OCI-LY7 (cell line): ENCODE measurements around the gene PFKL. TPM values are rescaled to one million over a fixed set of nuclear protein-coding genes. Genes with fewer than 3 reads are reported as not detected.

Source experiments
- BruUV-seq: library from RNA; stranded (reverse); fragments of 400-500 nt; replicated peaks from 2 replicates; lab custom pipeline; 2021; lab: Mats Ljungman, UMichigan
- CTCF ChIA-PET: fragments of 300-600 bp; sonication (Branson Sonifier 250); formaldehyde crosslinking; loops from one replicate; lab custom pipeline; 2022; ENCODE audit warnings: antibody characterized with exemption; ENCODE audit not compliant: unreplicated experiment; lab: Charles Lee
- POLR2A ChIA-PET: fragments of 300-600 bp; sonication (Branson Sonifier 250); formaldehyde crosslinking; loops from one replicate; lab custom pipeline; 2022; ENCODE audit warnings: antibody characterized with exemption; lab: Charles Lee
- DNase-seq: peaks from one replicate; pipeline ENCODE4 v3.0.0-alpha.2; 2015; ENCODE audit warnings: low spot score
- H2AFZ ChIP-seq: fragments of 200-600 bp; sonication (generic), shearing (Covaris generic); 2 replicates; pipeline ENCODE4 v1.6.1; 2014; ENCODE audit warnings: mild to moderate bottlenecking, antibody characterized with exemption, low read length, moderate library complexity
- H3K27ac ChIP-seq: fragments of 200-600 bp; sonication (generic); 2 replicates; pipeline ENCODE4 v1.5.1; 2014; ENCODE audit warnings: mixed run types, low read depth, mild to moderate bottlenecking, moderate library complexity, low read length, inconsistent platforms; ENCODE audit not compliant: poor library complexity, severe bottlenecking
- H3K36me3 ChIP-seq: fragments of 200-600 bp; sonication (generic); 2 replicates; pipeline ENCODE4 v1.6.1; 2014; ENCODE audit warnings: mild to moderate bottlenecking, antibody characterized with exemption, low read length, moderate library complexity, mixed read lengths; ENCODE audit not compliant: insufficient read depth
- H3K4me1 ChIP-seq: fragments of 200-600 bp; sonication (generic); 2 replicates; pipeline ENCODE4 v1.5.1; 2014; ENCODE audit warnings: mild to moderate bottlenecking, low read length; ENCODE audit not compliant: insufficient read depth, poor library complexity, severe bottlenecking
- H3K4me2 ChIP-seq: fragments of 200-600 bp; sonication (generic); 2 replicates; pipeline ENCODE4 v1.6.1; 2014; ENCODE audit warnings: mild to moderate bottlenecking, low read length
- H3K4me3 ChIP-seq: fragments of 200-600 bp; sonication (generic); 2 replicates; pipeline ENCODE4 v1.5.1; 2014; ENCODE audit warnings: mild to moderate bottlenecking, low read depth, low read length; ENCODE audit not compliant: poor library complexity, severe bottlenecking
- H3K79me2 ChIP-seq: fragments of 200-600 bp; sonication (generic); 2 replicates; pipeline ENCODE4 v1.6.1; 2016; ENCODE audit warnings: low read depth, mild to moderate bottlenecking, low read length, moderate library complexity, mixed read lengths; ENCODE audit not compliant: insufficient read depth
- H3K9me2 ChIP-seq: fragments of 200-600 bp; sonication (generic); 2 replicates; pipeline ENCODE4 v1.6.1; 2016; ENCODE audit warnings: mild to moderate bottlenecking, low read length, mixed read lengths; ENCODE audit not compliant: insufficient read depth
- H3K9me3 ChIP-seq: fragments of 200-600 bp; sonication (generic); 2 replicates; pipeline ENCODE4 v1.6.1; 2014; ENCODE audit warnings: mild to moderate bottlenecking, mixed run types, low read length, mixed read lengths
- H4K20me1 ChIP-seq: fragments of 200-600 bp; sonication (generic); 2 replicates; pipeline ENCODE4 v1.6.1; 2014; ENCODE audit warnings: mild to moderate bottlenecking, antibody characterized with exemption, low read length, moderate library complexity, mixed read lengths; ENCODE audit not compliant: insufficient read depth
- CTCF ChIP-seq: fragments of 200-600 bp; sonication (generic); conservative IDR thresholded peaks from 2 replicates; pipeline ENCODE4 v1.5.1; 2014; ENCODE audit warnings: mild to moderate bottlenecking, antibody characterized with exemption, low read length, moderate library complexity, mixed read lengths
- EZH2phosphoT487 ChIP-seq: fragments of 200-600 bp; sonication (generic); IDR thresholded peaks from 2 replicates; pipeline ENCODE4 v1.6.1; 2018; ENCODE audit warnings: low read depth, borderline replicate concordance, mild to moderate bottlenecking, mixed run types, antibody characterized with exemption, low read length, moderate library complexity, mixed read lengths
- intact Hi-C: fragments of 100-400 bp; cut with micrococcal nuclease; formaldehyde crosslinking; loops from one replicate; pipeline ENCODE4 v1.10.0; 2022; ENCODE audit not compliant: unreplicated experiment
- total RNA-seq, 2 experiments: library from RNA; depleted of rRNA in 1 of 2; stranded (reverse); fragments of >200 nt in 1 of 2; shearing (Covaris generic) in 1 of 2; gene quantifications; 2 replicates each; pipeline ENCODE4 v1.2.3, GENCODE V29; 2014 to 2022

PFKL gene
- total RNA-seq, 2 experiments from 2014 or later, result 102 to 128 TPM

- H3K9me2 ChIP-seq, result no peaks in the 10 kb centered on the region
- no peaks in the 10 kb centered on the region for H4K20me1 ChIP-seq
- no peak overlapping the region for H3K4me3 ChIP-seq
- no peak overlapping the region for H3K4me2 ChIP-seq
- no peak for DNase-seq
- no TSS peak for BruUV-seq
- H3K4me1 ChIP-seq, result peaks cover 5% of the 10 kb centered on the region
- no peaks in the 10 kb centered on the region for H3K79me2 ChIP-seq
- no peak overlapping the region for H3K27ac ChIP-seq
- no peak overlapping the region for H2AFZ ChIP-seq
- TF ChIP-seq EZH2phosphoT487 (no peak), CTCF (no peak)
- ChIA-PET CTCF (no interaction called here), POLR2A (no interaction called here)
- intact Hi-C loops, result no loop called here
- H3K9me3 ChIP-seq, result no peaks in the 10 kb centered on the region
- no peaks in the 10 kb centered on the region; the same call in 1 of the 2 replicates for H3K36me3 ChIP-seq
These were observed 33.9 kb downstream of the PFKL start for GRCh38 chr21:44333509-44334328.

- TF ChIP-seq CTCF (no peak), EZH2phosphoT487 (no peak)
- Histone ChIP-seq H3K4me3 (no peak overlapping the region), H3K9me2 (no peaks in the 10 kb centered on the region), H3K27ac (no peak overlapping the region), H3K79me2 (no peaks in the 10 kb centered on the region), H3K9me3 (no peaks in the 10 kb centered on the region), H3K36me3 (no peaks in the 10 kb centered on the region; the same call in 1 of the 2 replicates), H3K4me1 (peaks cover 5% of the 10 kb centered on the region), H2AFZ (no peak overlapping the region), H4K20me1 (no peaks in the 10 kb centered on the region), H3K4me2 (no peak overlapping the region)
- intact Hi-C loops, result loop anchor here (5.0 kb wide), 1 partner anchor 1308 kb away; the partner anchor contains the start of gene PCBP3
- ChIA-PET POLR2A (interaction anchor here (0.5 kb wide), 1 partner anchor 94 kb away, joined by 3 read pairs; no protein-coding TSS in a partner anchor), CTCF (no interaction called here)
- no peak for DNase-seq
- no TSS peak for BruUV-seq
These were observed 34.6 kb downstream of the PFKL start for GRCh38 chr21:44334329-44335030.
